Right atrium auricular region (tissue), 2 donors: ENCODE data around the gene TIAM1. TPM values are rescaled to one million over a fixed set of nuclear protein-coding genes. Genes with fewer than 3 reads are reported as not detected.

Experiments used
- DNase-seq: peaks from one replicate; pipeline ENCODE4 v3.0.0-alpha.2; 2019; ENCODE audit warnings: low spot score
- H3K27ac ChIP-seq, 2 donors: fragments of 200-600 bp; sonication (generic); 1 replicate in 1 of 2; 2 replicates in 1 of 2; pipeline ENCODE4 v1.5.1; 2016 to 2019
- H3K27me3 ChIP-seq, 2 donors: fragments of 200-600 bp; sonication (generic); one replicate each; pipeline versions ENCODE4 v1.5.1 to v1.6.0; 2017 to 2019
- H3K36me3 ChIP-seq: fragments of 200-600 bp; sonication (generic); one replicate; pipeline ENCODE4 v1.5.1; 2016
- H3K4me1 ChIP-seq, 2 donors: fragments of 200-600 bp; sonication (generic); one replicate each; pipeline versions ENCODE4 v1.5.1 to v1.6.0; 2017 to 2019
- H3K4me3 ChIP-seq, 2 donors: fragments of 200-600 bp; sonication (generic); 1 replicate in 1 of 2; 2 replicates in 1 of 2; pipeline ENCODE4 v1.5.1; 2017 to 2019; ENCODE audit warnings: mild to moderate bottlenecking in 1 of 2, moderate library complexity in 1 of 2
- H3K9me3 ChIP-seq, 2 donors: fragments of 200-600 bp; sonication (generic); one replicate each; pipeline ENCODE4 v1.5.1; 2019
- total RNA-seq, 2 donors: library from RNA; depleted of rRNA; stranded (reverse); fragments of >200 nt; gene quantifications; one replicate each; pipeline ENCODE4 v1.1.0, GENCODE V29; 2016
- TF ChIP-seq, protein P1 (sequence below), 2 donors: fragments of 200-600 bp; sonication (generic); IDR thresholded peaks; one replicate each; pipeline ENCODE4 v1.5.1; 2019; ENCODE audit warnings: antibody characterized with exemption in 2 of 2

The TIAM1 gene
- total RNA-seq, 2 donors from 2014 or later = 2.5 to 4.1 TPM

GRCh38 chr21:31128234-31128633, 215.8 kb downstream of the TIAM1 start:
- Histone ChIP-seq H3K27ac (no peak overlapping the region), H3K4me1 (peaks cover 0 to 10% of the 10 kb centered on the region in 2 donors), H3K4me3 (no peak overlapping the region), H3K27me3 (no peaks in the 10 kb centered on the region), H3K9me3 (no peaks in the 10 kb centered on the region), H3K36me3 (no peaks in the 10 kb centered on the region)
- no peak for DNase-seq
- TF ChIP-seq, protein P1, sequence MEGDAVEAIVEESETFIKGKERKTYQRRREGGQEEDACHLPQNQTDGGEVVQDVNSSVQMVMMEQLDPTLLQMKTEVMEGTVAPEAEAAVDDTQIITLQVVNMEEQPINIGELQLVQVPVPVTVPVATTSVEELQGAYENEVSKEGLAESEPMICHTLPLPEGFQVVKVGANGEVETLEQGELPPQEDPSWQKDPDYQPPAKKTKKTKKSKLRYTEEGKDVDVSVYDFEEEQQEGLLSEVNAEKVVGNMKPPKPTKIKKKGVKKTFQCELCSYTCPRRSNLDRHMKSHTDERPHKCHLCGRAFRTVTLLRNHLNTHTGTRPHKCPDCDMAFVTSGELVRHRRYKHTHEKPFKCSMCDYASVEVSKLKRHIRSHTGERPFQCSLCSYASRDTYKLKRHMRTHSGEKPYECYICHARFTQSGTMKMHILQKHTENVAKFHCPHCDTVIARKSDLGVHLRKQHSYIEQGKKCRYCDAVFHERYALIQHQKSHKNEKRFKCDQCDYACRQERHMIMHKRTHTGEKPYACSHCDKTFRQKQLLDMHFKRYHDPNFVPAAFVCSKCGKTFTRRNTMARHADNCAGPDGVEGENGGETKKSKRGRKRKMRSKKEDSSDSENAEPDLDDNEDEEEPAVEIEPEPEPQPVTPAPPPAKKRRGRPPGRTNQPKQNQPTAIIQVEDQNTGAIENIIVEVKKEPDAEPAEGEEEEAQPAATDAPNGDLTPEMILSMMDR (IDR thresholded peaks at IDR 0.05) = no peak

GRCh38 chr21:31124010-31124409, 220.1 kb downstream of the TIAM1 start:
- peaks cover 0 to 10% of the 10 kb centered on the region in 2 donors for H3K4me1 ChIP-seq
- H3K27ac ChIP-seq = no peak overlapping the region
- no peaks in the 10 kb centered on the region for H3K9me3 ChIP-seq
- no peaks in the 10 kb centered on the region for H3K36me3 ChIP-seq
- TF ChIP-seq, protein P1 (IDR thresholded peaks at IDR 0.05) = no peak
- no peak for DNase-seq
- no peaks in the 10 kb centered on the region for H3K27me3 ChIP-seq
- no peak overlapping the region for H3K4me3 ChIP-seq

DNA sequence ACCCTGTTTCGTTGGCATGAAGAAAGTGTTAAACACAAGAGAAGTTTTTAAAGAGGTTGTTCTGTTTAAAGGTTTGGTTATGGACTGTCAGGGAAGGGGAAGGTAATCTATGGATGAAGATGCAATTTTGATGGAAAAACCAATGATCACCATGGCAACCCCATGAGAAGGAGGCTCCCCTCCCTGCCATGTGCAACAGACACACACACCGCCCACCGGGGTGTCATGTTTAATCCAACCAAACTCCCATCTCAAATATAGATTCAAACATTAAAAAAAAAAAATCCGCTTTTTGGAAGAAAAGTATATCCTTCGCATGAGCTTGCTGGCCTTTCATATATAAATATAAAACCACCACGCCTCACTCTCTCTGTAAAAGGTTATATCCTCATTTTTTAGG, 224.9 kb downstream of the TIAM1 start:
- H3K27me3 ChIP-seq = no peaks in the 10 kb centered on the region
- no peaks in the 10 kb centered on the region for H3K9me3 ChIP-seq
- no peak overlapping the region for H3K27ac ChIP-seq
- TF ChIP-seq, protein P1 (IDR thresholded peaks at IDR 0.05) = no peak
- H3K4me3 ChIP-seq = no peak overlapping the region
- no peaks in the 10 kb centered on the region for H3K36me3 ChIP-seq
- peaks cover 0 to 7% of the 10 kb centered on the region in 2 donors for H3K4me1 ChIP-seq
- no peak for DNase-seq

DNA sequence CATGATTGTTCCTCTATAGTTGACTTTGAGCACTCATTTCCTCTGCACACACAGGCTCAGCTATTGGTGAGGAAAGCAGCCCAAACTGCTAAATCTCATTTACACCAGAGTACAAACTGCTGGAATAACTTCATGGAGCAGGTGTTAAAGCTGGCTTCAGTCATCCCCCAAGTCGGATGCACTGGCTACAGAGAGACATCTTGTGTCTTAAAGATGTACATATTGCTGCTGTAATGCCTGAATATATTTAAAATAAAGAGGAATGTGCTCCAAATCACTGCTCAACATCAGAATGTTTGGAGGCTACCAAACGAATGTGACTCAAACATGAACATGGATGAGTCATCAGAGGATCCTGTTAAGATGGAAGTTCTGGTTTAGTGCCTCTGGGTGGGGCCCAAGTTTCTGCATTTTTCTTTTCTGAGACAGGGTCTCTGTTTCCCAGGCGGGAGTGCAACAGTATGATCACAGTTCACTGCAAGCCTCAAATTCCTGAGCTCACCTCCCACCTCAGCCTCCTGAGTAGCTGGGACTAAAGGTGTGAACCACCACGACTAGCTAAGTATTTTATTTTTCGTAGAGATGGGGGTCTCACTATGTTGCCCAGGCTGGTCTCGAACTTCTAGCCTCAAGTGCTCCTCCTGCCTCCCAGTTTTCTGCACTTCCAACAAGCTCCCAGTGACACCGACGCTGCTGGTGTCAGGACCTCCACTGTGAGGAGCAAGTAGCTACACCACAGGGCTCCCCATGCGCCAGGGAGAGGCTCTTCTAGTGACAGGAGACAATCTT, 226.7 kb downstream of the TIAM1 start:
- Histone ChIP-seq H3K27ac (no peak overlapping the region), H3K27me3 (no peaks in the 10 kb centered on the region), H3K4me1 (no peaks in the 10 kb centered on the region), H3K36me3 (no peaks in the 10 kb centered on the region), H3K9me3 (no peaks in the 10 kb centered on the region), H3K4me3 (no peak overlapping the region)
- TF ChIP-seq, protein P1 (IDR thresholded peaks at IDR 0.05) = no peak
- DNase-seq = no peak

GRCh38 chr21:31115249-31115648, 228.8 kb downstream of the TIAM1 start:
- H3K36me3 ChIP-seq = no peaks in the 10 kb centered on the region
- TF ChIP-seq, protein P1 (IDR thresholded peaks at IDR 0.05) = no peak

DNA sequence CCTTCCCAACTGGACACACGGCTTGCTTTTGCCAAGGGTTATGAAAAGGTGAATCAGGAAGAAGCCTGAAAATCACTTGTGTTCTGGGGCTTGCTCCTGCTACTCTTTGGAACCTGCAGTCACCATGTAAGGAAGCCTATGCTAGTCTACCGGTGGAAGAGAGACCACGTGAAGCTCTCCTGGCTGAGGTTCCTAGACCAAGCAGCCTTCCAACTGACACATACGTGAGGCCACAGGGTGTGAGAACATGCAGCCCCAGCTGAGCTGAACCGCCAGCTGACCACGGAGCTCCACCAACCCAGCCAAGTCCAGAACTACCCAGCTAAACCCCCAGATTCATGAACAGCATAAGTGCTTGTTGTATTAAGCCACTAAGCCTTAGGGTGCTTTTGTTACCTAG, 233.0 kb downstream of the TIAM1 start:
- H3K27ac ChIP-seq = no peak overlapping the region
- TF ChIP-seq, protein P1 (IDR thresholded peaks at IDR 0.05) = no peak
- H3K4me1 ChIP-seq = no peaks in the 10 kb centered on the region
- no peaks in the 10 kb centered on the region for H3K36me3 ChIP-seq
- H3K27me3 ChIP-seq = no peaks in the 10 kb centered on the region
- no peak overlapping the region for H3K4me3 ChIP-seq
- no peaks in the 10 kb centered on the region for H3K9me3 ChIP-seq
- DNase-seq = no peak

More at GRCh38 chr21:31115249-31115648, 228.8 kb downstream of the TIAM1 start:
- Histone ChIP-seq H3K27me3 (no peaks in the 10 kb centered on the region), H3K27ac (no peak overlapping the region), H3K4me3 (no peak overlapping the region), H3K9me3 (no peaks in the 10 kb centered on the region), H3K4me1 (no peaks in the 10 kb centered on the region)
- DNase-seq = no peak
